HG03060 (cell line): ENCODE data around the gene LRRC9.

ENCODE experiments used
- ATAC-seq: cut with Tn5 transposase; IDR thresholded peaks from one replicate; pipeline ENCODE4 v1.9.1; 2021; ENCODE audit warnings: low read depth, moderate number of reproducible peaks; ENCODE audit not compliant: unreplicated experiment

LRRC9 gene

GRCh38 chr14:60101786-60102185 is 181.8 kb downstream of the LRRC9 start:
- no peak for ATAC-seq

DNA sequence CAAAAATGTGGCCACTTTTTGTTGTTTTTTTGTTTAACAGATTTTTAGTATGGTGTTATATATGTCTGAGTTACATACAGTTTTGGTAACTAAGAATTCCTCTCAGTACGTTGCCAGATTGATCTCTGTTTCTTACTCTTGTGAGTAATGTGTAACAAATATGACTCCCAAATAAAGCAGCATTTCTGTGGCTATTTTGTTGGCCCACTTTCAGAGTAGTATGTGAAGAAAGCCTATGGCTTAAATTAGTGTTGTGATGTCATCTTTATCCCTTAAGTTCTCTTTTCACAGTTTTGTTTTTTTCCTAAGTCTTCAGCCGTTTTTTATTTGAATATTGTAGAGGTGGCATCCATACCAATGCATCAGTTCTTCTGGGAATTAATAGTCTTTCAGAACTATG is 182.4 kb downstream of the LRRC9 start:
- no peak for ATAC-seq

- no peak for ATAC-seq
Observed at GRCh38 chr14:60106339-60106738, 186.4 kb downstream of the LRRC9 start.

GRCh38 chr14:60107477-60107876 is 187.5 kb downstream of the LRRC9 start:
- ATAC-seq = no peak

DNA sequence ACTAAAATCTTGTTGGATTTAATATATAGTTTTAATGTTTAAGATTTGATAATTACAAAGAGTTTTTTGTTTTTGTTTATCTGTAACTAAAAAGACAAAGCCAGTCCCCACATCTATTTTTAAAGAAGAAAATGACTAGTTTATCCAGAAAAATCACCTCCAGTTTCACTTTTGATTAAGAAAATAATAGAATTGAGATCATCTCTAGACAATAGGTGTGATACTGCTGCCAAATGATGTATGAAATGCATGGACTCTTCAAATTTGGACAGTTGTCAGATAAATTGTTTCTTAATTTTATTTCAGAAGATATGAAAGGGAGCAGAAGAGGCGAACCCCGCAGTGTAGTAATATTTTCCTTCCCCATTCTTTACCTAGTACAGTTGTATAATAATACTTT is 191.8 kb downstream of the LRRC9 start:
- no peak for ATAC-seq
